ENCODE measurements around the gene SCAND1.
A peak's percentile ranks its signal among the peaks of the same experiment; 100 is the strongest.
"Not testable (repeated sequence)": the region's sequence is repeated elsewhere in the genome, so short reads cannot be mapped to it uniquely, and the experiment has no call there.

Gene SCAND1

GRCh38 chr20:35954200-35954906 lies at the start of gene SCAND1:
Gene SCAND1, minus strand, starts transcription at chr20:35954502. Its CDS starts 218 bp downstream, at chr20:35954284.
- DNase-seq (ENCODE audit: low read depth): peak; percentile 92

- DNase-seq (ENCODE audit: low read depth): no peak
Observed at GRCh38 chr20:36004045-36004444, 49.7 kb upstream of the SCAND1 start.

DNA sequence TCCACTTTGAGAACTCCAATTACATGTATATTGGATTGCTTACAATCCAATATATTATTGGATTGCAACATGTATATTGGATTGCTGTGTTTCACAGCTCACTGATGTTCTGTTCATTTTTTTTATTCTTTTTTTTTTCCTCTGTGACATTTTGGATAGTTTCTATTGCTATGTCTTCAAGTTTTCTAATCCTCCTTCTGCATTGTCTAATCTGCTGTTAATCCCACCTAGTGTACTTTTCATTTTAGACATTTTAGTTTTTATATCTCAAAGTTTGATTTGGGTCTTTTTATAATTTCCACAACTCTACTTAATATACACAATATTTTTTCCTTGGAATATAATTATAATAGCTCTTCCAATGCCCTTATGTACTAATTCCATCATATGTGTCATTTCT lies 48.6 kb upstream of the SCAND1 start:
- no peak for DNase-seq (ENCODE audit: low read depth)

DNA sequence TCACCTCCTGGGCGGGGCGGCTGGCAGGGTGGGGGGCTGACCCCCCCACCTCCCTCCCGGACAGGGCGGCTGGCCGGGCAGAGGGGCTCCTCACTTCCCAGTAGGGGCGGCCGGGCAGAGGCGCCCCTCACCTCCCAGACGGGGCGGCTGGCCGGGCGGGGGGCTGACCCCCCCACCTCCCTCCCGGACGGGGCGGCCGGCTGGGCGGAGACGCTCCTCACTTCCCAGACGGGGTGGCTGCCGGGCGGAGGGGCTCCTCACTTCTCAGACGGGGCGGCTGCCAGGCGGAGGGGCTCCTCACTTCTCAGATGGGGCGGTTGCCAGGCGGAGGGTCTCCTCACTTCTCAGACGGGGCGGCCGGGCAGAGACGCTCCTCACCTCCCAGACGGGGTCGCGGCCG lies 47.0 kb upstream of the SCAND1 start:
- not testable (repeated sequence) for DNase-seq (ENCODE audit: low read depth)

DNA sequence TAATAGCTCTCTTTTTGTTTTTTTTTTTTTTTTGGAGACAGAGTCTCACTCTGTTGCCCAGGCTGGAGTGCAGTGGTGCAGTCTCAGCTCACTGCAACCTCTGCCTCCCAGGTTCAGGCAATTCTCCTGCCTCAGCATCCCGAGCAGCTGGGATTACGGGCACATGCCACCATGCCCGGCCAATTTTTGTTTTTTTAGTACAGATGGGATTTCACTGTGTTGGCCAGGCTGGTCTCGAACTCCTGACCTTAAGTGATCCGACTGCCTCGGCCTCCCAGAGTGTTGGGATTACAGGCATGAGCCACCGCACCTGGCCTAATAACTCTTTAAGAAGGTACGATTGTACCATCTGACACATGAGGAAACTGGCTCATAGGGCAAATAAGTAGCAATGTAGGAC lies 42.2 kb upstream of the SCAND1 start:
- DNase-seq (ENCODE audit: low read depth): not testable (repeated sequence)

- peak; percentile 54 for DNase-seq (ENCODE audit: low read depth)
Observed at GRCh38 chr20:35994994-35995453, 40.7 kb upstream of the SCAND1 start.

GRCh38 chr20:35992713-35993335 lies 38.5 kb upstream of the SCAND1 start:
- no peak for DNase-seq (ENCODE audit: low read depth)

DNA sequence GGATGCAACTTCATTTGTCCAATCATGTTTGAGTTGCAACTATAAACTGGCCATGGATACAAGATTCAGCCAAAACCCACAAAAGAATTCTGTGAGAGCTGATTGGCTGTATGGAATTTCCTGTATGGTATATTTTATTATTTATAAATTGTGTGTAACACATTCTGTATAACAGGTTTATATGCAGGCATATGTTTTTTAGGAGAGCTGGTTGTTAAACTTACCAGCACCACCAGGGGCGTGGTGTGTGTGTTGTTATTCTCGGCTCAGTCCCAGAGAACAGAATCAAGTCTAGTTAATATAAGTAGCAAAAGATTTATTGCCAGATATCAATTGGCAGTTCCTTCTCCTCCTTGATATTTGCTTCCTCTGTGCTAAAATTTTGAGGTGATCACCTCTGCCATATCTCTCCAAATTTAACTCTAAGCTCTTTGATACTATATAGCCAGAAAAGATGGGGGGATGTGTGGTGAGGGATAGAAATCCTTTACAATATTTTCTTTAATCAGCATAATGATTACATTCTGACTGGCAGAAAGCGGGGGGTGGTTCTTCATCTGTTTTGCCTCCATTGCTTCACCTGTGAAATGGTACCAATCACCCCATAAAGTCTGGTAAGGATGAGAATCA lies 37.0 kb upstream of the SCAND1 start:
- no peak for DNase-seq (ENCODE audit: low read depth)

DNA sequence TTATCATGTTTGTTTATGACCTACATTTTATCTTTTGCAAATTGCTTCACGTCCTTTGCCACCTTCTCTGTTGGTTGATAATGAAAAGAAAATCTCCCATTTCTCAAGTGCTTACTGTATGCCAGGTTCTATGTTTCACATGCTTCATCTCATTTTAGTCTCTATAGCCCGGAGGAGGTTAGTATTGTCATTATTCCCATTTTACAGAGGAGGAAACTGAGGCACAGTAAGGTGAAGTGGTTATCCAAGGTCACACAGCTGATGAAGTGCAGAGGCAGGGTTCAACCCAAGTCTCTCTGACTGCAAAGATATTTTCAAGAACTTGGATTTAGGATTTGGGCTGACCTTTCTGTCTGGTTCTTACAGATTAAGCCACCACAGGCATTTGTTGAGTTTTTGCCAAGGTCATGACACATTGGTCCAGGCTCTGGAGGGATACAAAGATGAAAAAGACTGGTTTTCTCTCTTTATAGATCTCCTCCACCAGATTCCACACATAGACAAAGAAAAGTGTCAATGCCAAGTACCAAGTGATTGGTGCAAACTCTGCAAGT lies 34.7 kb upstream of the SCAND1 start:
- DNase-seq (ENCODE audit: low read depth): no peak

- no peak for DNase-seq (ENCODE audit: low read depth)
Observed at GRCh38 chr20:35985806-35986205, 31.5 kb upstream of the SCAND1 start.

DNA sequence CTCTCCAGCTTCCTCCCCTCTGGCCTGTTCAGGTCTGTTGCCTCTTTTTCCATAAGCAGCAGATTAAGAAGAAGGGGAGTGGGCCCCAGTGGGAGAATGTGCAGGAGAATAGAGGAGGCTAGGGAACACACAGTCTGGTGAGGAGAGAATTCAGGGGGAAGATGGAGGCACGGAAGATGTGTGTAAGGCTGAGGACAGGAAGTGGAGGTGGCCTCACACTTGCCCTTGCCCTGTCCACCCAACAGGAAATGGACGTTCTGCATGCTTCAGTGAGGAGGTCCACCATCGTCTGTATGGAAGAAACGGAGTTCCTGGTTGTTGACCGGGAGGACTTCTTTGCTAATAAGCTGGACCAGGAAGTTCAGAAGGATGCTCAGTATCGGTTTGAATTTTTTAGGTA lies 30.1 kb upstream of the SCAND1 start:
- DNase-seq (ENCODE audit: low read depth): no peak

GRCh38 chr20:35981969-35982368 lies 27.7 kb upstream of the SCAND1 start:
- no peak for DNase-seq (ENCODE audit: low read depth)

DNA sequence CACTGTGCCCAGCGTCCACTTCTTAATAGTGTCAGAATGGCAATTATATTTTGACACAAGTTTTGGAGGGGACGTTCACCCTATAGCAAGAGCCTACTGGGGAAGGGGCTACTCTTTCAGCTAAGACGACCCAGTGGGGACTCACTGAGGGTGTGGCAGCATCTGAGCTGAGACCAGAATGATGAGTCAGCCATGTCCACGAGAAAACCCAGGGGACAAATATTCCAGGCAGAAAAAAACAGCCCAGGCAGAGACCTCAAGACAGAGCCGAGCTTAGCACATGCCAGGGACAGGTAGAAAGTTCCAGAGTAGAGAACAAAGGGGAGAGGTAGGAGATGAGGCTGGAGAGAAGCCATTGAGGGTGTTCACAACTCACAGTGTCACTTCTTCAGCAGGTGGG lies 25.2 kb upstream of the SCAND1 start:
- DNase-seq (ENCODE audit: low read depth): no peak

GRCh38 chr20:35978041-35978513 lies 23.8 kb upstream of the SCAND1 start:
- DNase-seq (ENCODE audit: low read depth): no peak

DNA sequence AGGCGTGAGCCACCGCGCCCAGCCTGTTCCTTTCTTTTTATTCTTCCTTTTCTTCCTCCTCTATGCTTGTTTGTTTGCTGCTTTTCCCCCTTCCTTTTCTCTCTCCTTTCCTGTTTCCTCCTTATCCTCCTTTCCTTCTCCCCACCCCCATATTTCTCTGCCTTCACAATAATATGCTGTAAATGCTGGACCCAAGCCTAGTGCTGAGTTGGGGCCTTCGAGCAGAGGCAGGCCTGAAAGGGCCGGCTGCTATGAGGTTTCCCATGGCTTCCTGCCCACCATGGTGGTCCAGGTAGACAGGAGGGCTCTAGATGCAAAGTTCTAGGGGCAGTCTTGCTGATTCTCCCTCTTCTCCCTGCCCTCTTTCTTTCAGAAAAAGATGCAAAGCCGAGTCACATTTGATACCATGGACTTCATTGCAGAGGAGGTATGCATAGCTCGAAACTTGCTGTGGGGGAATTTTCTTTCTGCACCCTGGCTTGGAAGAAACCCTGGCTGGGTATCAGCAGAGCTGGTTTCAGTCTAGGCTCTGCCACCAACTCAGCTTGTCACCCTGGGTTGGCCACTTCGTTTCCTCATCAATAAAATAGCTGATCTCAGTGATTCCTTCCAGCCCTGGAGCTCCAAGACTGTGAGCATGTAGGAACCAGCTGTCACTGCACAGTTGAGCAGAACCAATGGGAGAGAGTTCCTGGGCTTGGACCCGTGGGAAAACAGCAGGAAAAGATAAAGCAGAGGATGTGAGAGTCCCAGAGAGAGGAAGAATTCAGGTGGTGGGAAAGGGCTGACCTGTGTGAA lies 21.5 kb upstream of the SCAND1 start:
- no peak for DNase-seq (ENCODE audit: low read depth)

DNA sequence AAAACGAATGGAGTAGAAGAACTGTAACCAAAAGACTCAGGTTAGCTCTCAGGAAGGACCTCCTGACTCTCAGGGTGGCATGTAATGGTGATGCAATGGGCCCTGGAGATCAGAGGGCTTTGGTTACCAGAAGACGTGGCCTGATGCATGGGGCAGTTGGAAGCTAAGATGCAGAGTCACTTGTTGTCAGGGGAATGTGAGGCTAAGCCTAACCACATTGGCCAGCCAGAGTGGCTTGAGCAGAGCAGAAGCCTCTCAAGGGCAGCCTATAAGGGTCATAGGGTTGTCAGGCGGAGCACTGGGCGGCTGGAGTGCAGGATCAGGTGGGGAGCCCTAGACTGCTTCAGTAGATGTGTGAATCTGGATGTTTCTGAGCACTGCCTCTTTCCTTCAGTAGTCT lies 20.0 kb upstream of the SCAND1 start:
- no peak for DNase-seq (ENCODE audit: low read depth)

DNA sequence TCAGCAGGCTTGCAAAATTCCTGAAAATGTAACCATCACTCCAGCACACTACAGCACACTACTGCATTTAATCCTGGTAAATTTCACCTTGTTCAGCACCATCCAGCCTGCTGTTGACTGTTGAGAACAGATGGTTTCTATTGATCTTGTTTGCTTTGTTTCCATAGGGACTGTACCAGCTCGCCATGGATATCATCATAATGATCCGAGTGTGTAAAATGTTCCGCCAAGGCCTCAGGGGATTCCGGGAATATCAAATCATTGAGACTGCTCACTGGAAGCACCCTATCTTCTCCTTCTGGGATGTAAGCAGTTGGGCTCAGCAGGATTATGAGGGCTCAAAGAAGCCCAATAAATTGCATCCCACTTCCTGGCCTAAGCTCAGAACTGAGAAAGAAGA lies 18.2 kb upstream of the SCAND1 start:
- DNase-seq (ENCODE audit: low read depth): no peak

- no peak for DNase-seq (ENCODE audit: low read depth)
Observed at GRCh38 chr20:35971981-35972380, 17.7 kb upstream of the SCAND1 start.

- no peak for DNase-seq (ENCODE audit: low read depth)
Observed at GRCh38 chr20:35968930-35969329, 14.6 kb upstream of the SCAND1 start.

GRCh38 chr20:35967979-35968640 lies 13.8 kb upstream of the SCAND1 start, which contains the start of gene CNBD2:
Gene CNBD2, plus strand, starts transcription at chr20:35968590. Its CDS starts 173 bp downstream, at chr20:35968763.
- no peak for DNase-seq (ENCODE audit: low read depth)

DNA sequence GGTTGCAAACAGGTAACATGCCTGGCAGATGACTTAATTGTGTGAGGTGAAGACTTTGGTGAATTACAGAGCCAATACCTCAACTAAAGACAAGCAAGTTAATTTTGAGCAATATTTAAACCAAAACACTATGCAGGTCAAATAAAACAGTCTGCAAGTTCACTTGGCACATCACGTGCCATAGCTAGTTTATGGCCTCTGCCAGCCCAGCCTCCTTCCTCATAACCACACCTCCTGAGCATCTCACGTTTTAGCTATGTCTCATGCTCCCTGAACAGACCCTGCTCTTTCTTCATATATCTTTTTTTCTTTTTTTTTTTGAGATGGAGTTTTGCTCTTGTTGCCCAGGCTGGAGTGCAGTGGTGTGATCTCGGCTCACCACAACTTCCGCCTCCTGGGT lies 9.6 kb upstream of the SCAND1 start:
- DNase-seq (ENCODE audit: low read depth): no peak
